ENCODE data around the gene NFYA.

Gene NFYA

DNA sequence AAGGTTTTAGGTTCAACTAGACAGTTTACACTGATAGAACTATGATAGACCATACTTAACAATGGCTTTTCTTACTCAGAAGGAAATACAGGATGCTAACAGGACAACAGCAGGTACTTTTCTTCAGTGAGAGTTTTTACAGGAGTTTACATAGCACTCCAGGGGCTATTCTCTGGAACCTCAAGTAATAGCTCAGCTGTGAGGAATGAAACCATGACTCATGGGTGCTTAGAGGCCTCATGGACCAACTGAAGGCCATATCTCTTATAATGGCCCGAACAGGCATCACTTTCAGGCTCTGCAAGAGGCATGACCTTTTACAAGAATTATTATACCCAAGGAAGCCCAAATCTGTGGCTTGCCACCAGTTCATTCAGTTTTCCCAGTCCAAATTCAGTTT, 49.6 kb downstream of the NFYA start:
- no peak for DNase-seq

DNA sequence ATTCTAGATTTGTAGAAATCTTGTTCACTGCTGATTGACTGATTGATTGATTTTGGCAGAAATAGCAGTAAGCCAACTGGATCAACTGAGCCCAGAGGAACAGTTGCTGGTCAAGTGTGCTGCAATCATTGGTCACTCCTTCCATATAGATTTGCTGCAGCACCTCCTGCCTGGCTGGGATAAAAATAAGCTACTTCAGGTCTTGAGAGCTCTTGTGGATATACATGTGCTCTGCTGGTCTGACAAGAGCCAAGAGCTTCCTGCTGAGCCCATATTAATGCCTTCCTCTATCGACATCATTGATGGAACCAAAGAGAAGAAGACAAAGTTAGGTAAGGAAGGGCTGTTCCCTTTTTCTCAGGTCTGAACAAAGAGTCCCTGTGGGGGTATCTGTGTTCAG, 50.1 kb downstream of the NFYA start:
- DNase-seq = no peak

DNA sequence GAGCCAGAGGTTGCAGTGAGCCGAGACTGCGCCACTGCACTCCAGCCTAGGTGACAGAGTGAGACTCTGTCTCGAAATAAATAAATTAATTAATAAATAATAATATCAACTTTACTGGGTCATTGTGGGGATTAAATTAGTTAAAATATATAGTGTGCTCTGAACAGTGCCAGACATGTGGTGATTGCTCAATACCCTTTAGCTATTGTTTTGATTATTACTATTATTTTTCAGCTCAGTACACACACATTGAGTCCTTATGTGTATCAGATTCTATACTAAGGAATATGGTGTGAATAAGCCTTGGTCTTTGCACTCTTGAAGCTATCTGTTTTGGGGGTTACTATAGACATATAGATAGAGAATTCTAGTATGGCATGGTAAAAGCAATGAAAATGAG, 52.5 kb downstream of the NFYA start:
- DNase-seq = no peak

DNA sequence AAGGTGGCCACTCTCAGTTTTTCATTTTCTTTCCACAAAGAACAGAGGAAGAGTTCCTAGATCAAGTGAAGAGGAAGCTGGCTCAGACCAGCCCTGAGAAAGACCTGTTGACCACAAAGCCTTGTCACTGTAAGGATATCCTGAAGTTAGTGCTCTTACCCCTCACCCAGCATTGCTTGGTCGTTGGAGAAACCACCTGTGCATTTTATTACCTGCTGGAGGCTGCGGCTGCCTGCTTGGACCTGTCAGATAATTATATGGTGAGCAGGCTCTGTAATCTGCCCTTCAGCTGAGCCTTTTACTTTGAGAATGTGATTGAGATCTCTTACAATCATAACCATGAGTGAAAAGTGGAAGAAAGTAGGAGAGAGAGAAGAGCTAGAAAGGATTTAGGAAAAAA, 59.5 kb downstream of the NFYA start:
- no peak for DNase-seq

DNA sequence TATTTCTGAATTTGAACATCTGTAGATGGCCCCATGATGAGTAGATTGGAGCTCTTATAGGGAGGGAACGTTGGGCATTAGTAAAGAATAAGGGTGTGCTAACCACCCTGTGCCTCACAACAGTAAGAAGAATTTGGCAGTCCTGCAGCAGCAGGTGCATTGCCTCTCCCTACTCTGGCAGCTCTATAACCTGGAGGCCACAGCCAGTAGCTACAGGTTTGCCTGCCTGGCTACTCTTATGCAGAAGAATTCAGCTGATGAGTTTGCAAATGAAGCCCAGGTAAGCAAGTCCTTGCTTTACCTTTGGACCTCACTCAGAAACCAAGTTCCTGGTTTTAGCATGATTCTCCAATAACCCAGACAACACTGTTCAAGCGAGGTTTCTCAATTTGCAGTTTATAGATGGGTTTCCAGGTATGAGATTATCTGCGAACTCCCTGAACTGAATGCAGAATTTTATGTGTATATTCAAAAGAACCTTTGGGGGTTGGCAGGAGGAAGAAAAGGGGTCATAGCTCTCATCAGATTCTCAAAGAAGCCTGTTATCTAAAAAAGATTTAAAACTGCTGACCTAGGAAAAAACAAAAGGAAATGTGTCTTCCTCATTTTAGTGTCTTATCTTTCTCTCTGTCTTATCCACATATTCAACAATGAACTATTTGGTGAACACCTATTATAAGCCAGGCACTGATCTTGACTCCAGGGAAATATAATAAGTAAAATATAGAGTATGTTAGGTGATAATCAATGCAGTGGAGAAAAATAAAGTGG, 62.5 kb downstream of the NFYA start:
- no peak for DNase-seq

DNA sequence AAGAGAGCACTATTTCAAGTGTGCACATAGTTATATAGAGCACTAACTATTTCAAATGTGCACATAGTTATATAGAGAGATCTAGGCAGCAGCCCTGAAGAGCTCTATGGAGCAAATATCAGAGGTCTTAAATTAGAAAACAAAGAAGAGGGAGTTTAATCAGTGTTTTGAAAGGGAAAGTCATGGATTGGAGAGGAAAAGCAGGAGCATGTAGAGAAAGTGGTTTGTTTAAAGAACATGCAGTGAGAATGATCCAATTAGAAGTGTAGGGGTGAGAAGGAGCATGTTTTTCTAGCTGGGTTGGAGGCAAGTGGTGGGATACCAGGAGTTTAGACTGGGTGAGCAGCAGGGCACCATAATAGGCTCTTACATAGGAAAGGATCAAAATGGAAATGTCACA, 64.1 kb downstream of the NFYA start:
- no peak for DNase-seq

DNA sequence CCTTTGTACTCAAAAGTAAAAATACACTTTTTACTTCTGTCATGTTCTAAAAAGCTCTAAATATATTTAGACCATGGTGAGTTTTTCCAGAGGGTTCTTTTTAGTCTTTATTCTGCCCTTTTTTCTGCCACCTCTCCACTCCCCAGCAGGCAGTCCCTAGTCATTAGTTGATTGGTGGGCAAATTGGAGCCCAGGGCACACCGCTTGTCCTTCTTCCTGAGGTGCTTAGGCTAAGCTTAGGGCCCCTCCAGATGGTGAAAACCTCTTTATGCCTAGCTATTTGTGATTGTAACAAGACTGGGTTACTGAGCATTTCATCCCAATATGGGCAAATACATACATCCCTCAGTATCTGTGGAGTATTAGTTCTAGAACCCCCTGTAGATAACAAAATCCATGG, 75.1 kb downstream of the NFYA start:
- no peak for DNase-seq

Data from activated CD4-positive, alpha-beta T cell treated with anti-CD3 and anti-CD28 coated beads for 48 hours (primary cell).